NCI-H2227 (cell line): Measurements from ENCODE around the gene OASL.

Experiments
- DNase-seq: peaks from one replicate; lab custom pipeline; 2025; ENCODE audit not compliant: unreplicated experiment; lab: John Stamatoyannopoulos, UW

OASL gene

GRCh38 chr12:121015825-121016766 is 22.9 kb downstream of the OASL start, which contains the start of gene C12orf43:
Gene C12orf43 (minus strand): TSS chr12:121016487. CDS start chr12:121016474, 13 bp downstream.
- peak; percentile 96 for DNase-seq

DNA sequence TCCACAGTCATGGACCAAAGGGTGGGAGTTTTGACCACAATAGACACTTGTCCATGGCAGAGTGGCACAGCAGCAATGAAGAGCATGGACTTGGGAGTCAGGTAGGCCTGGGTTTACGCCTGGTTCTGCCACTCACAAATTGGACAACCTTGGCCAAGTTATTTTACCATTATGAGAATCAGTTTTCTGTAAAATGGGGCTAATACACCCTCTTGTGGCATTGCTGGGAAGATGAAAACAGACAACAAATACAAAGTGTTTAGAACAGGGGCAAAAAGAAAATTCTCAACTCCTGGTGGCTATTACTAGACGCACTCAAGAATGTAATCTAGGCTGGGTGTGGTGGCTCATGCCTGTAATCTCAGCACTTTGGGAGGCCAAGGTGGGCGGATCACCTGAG is 25.3 kb downstream of the OASL start:
- DNase-seq = no peak

DNA sequence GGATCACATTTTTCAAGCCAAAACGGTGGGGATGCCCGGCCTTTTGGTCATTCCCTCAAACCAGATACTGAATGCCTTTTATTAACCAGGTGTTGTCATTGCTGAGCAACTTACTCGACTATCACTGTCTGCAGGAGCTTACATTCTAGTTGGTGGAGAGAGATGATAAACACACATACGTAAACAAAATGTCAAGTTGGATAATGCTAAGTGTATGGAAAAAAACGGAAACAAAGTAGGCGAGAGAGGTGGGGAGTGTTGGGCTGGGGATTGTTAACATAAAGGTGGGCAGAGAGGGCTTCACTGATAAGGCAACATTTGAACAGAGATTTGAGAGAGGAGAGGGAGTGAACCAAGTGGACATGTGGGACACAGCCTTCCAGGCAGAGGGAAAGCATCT is 27.2 kb downstream of the OASL start:
- DNase-seq = no peak

DNA sequence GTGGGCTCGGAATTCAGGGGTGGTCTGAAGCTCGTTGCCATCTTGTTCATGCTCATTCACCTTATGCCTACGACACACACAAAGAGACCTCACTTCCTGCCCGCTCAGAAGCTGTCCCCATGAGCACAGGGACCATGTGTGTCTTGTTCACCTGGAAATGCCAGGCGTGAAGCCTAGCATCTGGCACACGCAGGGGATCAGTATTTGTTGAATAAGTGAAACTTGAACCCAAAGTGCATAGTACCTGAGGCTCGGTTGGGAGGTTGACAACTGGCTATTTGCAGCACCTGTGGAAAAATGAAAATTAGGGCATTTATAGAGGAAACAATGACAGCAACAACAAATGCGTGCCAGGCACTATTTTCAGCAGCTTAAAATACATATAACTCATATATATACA is 28.2 kb downstream of the OASL start:
- no peak for DNase-seq

DNA sequence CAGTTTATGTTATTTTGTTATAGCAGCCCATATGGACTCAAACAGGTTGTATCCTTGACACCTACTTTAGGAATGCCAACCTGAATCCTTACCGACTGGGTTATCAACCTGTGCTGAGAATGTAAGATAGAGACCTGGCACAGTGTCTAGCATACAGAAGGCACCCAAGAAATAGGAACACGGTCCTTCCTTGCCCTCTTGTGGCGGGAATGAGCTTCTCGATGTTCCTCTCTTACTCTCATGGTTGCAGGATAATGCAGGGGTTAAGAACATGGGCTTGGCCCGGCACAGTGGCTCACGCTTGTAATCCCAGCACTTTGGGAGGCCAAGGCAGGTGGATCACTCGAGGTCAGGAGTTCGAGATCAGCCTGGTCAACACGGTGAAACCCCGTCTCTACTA is 29.3 kb downstream of the OASL start:
- peak; percentile 23 for DNase-seq

GRCh38 chr12:121008347-121009098 is 30.5 kb downstream of the OASL start:
- DNase-seq = no peak

DNA sequence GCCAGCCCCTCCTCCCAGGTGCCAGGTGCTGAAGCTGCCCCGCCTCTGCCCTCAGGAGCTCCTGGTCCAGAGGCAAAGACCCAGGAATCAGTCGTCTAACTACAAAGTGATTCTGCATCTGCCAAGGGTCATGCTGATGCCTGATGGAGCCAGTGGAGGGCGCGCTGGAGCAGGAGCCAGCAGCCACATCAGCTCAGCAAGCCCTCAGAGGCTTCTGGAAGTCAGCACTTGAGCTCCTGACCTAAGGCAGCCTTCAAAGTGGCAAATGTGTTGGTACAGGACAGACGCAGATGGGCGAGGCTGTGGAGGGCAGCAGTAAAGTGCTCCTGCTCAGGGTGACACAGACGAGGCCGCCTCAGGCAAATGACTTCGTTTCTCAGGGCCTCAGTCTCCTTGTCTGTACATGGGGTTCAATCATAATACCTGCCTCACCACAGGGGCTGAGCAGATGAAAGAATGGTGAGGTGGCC is 33.7 kb downstream of the OASL start:
- DNase-seq = peak; percentile 53

DNA sequence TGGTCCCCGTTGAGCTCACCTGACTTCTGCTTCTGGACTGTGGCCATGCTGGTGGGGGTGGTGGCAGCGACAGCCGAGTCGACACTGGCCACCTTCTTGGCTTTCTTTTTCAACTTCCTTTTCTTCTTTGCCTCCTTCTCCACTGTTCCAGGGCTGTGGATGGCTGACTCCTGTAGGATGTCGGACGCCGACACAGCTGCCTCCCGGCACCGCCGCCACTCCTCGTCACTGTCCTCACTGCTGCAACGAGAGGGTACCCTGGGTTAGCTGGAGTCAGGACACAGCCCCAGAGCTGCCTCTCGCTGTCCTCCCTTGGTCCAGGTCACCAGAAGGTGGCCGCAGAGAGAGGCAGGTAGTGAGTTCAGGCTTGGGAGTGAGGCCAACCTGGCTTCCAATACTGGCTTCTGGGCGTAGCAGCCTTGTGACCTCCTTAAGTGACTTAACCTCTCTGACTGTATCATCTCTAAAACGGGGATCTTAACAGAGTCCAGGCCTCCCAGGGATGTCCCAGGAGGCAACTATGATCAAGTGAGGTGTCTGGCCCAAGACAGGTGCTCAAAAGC is 34.7 kb downstream of the OASL start:
- no peak for DNase-seq

DNA sequence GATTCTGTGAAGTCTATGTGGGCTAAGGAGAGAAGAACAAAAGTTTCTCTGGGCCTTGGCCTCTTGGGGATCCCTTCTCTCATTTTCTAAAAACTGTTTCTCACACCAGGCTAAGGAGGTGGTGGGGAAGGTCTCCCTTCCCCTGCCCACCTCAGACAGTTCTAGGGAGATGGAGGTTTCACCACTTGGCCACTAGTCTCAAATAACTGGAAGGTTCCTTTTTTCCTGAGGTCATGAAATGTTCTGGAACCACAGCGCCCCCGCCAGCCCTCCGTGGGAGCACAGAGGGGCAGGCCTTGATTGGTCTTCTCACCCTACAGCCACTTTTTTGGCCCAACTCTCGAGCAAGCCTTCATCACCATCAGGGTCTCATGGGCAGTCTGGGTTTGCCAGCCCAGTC is 35.4 kb downstream of the OASL start:
- no peak for DNase-seq

GRCh38 chr12:121001841-121002483 is 37.1 kb downstream of the OASL start:
- no peak for DNase-seq

DNA sequence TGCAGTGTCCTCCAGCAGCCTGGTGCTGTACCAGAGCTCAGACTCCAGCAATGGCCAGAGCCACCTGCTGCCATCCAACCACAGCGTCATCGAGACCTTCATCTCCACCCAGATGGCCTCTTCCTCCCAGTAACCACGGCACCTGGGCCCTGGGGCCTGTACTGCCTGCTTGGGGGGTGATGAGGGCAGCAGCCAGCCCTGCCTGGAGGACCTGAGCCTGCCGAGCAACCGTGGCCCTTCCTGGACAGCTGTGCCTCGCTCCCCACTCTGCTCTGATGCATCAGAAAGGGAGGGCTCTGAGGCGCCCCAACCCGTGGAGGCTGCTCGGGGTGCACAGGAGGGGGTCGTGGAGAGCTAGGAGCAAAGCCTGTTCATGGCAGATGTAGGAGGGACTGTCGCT is 38.0 kb downstream of the OASL start:
- no peak for DNase-seq

DNA sequence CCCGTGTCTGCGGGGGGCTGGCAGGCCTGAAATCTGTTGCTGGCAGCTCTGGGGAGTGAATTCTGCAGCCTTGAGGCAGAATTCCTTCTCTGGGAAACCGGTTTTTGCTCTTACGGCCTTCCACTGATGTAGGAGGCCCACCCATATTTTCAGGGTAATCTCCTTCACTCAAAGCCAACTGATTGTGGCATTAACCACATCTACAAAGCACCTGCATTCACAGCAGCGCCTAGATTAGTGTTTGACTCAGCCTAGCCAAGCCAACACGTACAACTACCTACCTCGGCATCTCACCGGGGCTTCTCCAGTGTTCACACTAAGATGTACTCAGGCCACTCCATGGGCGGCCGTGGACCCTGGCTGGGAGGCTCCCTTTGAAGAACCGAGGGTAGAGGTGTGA is 38.5 kb downstream of the OASL start:
- DNase-seq = no peak

- DNase-seq = no peak
Observed at GRCh38 chr12:120999191-121000120, 39.6 kb downstream of the OASL start.

- DNase-seq = no peak
Observed at GRCh38 chr12:120998435-120998834, 40.6 kb downstream of the OASL start.

- no peak for DNase-seq
Observed at GRCh38 chr12:120997448-120997847, 41.6 kb downstream of the OASL start.

- no peak for DNase-seq
Observed at GRCh38 chr12:120996133-120996746, 42.8 kb downstream of the OASL start.

GRCh38 chr12:120994589-120995337 is 44.3 kb downstream of the OASL start:
- DNase-seq = no peak

- no peak for DNase-seq
Observed at GRCh38 chr12:120994059-120994458, 45.0 kb downstream of the OASL start.

- no peak for DNase-seq
Observed at GRCh38 chr12:120993496-120993895, 45.5 kb downstream of the OASL start.
